Astrocyte (in vitro differentiated cells and primary cell): ENCODE measurements around the gene NEK9.

Source experiments
- EZH2 ChIP-seq: IDR thresholded peaks from 2 replicates; pipeline ENCODE4 v1.6.1; 2012; ENCODE audit warnings: mild to moderate bottlenecking, low read length, inconsistent platforms; ENCODE audit not compliant: insufficient read depth
- TF ChIP-seq, protein P1 (sequence below): IDR thresholded peaks from 2 replicates; pipeline ENCODE4 v1.5.1; 2011; ENCODE audit warnings: low read depth, mild to moderate bottlenecking, inconsistent platforms, low read length, moderate library complexity; ENCODE audit not compliant: insufficient read depth

DNA sequence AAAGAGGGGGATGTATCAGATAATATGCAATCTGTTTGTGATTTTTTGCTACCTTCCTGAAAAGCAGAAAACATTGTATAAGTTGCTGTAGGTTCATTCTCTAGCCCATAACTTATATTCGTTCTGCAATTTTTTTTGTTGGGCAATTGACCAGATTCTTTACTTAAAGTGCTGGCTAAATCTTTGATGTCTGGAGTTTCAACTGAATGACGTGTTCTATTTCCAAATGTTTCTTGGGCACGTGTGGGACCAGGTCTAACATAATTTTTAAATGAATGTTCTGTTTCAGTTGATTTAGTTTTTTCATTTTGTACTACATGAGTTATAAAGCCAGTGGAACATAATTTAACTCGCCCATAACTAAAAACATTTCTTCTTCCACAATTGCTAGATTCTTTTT is 79.3 kb downstream of the NEK9 start:
- TF ChIP-seq, protein P1, sequence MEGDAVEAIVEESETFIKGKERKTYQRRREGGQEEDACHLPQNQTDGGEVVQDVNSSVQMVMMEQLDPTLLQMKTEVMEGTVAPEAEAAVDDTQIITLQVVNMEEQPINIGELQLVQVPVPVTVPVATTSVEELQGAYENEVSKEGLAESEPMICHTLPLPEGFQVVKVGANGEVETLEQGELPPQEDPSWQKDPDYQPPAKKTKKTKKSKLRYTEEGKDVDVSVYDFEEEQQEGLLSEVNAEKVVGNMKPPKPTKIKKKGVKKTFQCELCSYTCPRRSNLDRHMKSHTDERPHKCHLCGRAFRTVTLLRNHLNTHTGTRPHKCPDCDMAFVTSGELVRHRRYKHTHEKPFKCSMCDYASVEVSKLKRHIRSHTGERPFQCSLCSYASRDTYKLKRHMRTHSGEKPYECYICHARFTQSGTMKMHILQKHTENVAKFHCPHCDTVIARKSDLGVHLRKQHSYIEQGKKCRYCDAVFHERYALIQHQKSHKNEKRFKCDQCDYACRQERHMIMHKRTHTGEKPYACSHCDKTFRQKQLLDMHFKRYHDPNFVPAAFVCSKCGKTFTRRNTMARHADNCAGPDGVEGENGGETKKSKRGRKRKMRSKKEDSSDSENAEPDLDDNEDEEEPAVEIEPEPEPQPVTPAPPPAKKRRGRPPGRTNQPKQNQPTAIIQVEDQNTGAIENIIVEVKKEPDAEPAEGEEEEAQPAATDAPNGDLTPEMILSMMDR: no peak
- TF ChIP-seq EZH2: no peak
